Measurements from ENCODE around the gene RBM19.
"Not testable (repeated sequence)": the region's sequence is repeated elsewhere in the genome, so short reads cannot be mapped to it uniquely, and the experiment has no call there.

GRCh38 chr12:113901319-113901718, 64.8 kb downstream of the RBM19 start:
- TF ChIP-seq CTCF, POLR2A (IDR thresholded peaks at IDR 0.05): not testable (repeated sequence)
